Measurements from ENCODE around the gene SLC25A24. TPM values are rescaled to one million over a fixed set of nuclear protein-coding genes. Genes with fewer than 3 reads are reported as not detected.

The SLC25A24 gene
- total and polyA plus RNA-seq, 2 experiments from 2014 or later = 32.5 to 69.2 TPM

DNA sequence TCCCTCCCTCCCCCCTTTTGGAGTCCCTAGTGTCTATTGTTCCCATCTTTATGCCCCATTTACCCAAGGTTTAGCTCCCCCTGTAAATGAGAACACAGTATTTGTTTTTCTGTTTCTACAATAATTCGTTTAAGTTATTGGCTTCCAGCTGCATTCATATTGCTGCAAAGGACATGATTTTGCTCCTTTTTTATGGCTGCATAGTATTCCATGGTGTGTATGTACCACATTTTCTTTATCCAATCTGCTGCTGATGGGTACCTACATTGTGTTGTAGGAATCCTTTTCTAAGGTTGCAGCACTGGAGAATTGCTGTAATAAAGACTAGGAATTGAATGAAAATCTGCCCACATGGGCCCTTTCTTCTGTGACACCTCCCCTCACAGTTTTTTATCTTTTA, 6.8 kb downstream of the SLC25A24 start:
- no peak overlapping the region for H3K27ac ChIP-seq
- H3K4me3 ChIP-seq = no peak overlapping the region
- no peaks in the 10 kb centered on the region for H3K9me2 ChIP-seq (replicated peaks; ENCODE audit: insufficient read depth)
- H3K4me1 ChIP-seq (ENCODE audit: insufficient read depth) = no peaks in the 10 kb centered on the region
- WGBS (ENCODE audit: low lambda C conversion rate, missing lambda C conversion rate) = 92% methylated on average over 1 of the region's 1 CpG
- no peak for TF ChIP-seq EZH2 (IDR thresholded peaks at IDR 0.05; ENCODE audit: borderline replicate concordance)
- TF ChIP-seq, protein P1, sequence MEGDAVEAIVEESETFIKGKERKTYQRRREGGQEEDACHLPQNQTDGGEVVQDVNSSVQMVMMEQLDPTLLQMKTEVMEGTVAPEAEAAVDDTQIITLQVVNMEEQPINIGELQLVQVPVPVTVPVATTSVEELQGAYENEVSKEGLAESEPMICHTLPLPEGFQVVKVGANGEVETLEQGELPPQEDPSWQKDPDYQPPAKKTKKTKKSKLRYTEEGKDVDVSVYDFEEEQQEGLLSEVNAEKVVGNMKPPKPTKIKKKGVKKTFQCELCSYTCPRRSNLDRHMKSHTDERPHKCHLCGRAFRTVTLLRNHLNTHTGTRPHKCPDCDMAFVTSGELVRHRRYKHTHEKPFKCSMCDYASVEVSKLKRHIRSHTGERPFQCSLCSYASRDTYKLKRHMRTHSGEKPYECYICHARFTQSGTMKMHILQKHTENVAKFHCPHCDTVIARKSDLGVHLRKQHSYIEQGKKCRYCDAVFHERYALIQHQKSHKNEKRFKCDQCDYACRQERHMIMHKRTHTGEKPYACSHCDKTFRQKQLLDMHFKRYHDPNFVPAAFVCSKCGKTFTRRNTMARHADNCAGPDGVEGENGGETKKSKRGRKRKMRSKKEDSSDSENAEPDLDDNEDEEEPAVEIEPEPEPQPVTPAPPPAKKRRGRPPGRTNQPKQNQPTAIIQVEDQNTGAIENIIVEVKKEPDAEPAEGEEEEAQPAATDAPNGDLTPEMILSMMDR (IDR thresholded peaks at IDR 0.05; ENCODE audit: poor library complexity) = no peak
- TF ChIP-seq EZH2phosphoT487 (IDR thresholded peaks at IDR 0.05; ENCODE audit: low read depth, severe bottlenecking, unreplicated experiment) = no peak
- peaks cover 100% of the 10 kb centered on the region for H3K79me2 ChIP-seq
- no peak overlapping the region for H3K4me2 ChIP-seq
- no peak for DNase-seq (ENCODE audit: low spot score)
- H3K9me3 ChIP-seq (ENCODE audit: low read depth) = peaks cover 14% of the 10 kb centered on the region
- no peaks in the 10 kb centered on the region for H4K20me1 ChIP-seq (ENCODE audit: insufficient read depth, poor library complexity, severe bottlenecking)
- H3K27me3 ChIP-seq = no peaks in the 10 kb centered on the region
- no peak overlapping the region for H2AFZ ChIP-seq
- H3K36me3 ChIP-seq (replicated peaks; ENCODE audit: insufficient read depth, low read depth) = peaks cover 3% of the 10 kb centered on the region

DNA sequence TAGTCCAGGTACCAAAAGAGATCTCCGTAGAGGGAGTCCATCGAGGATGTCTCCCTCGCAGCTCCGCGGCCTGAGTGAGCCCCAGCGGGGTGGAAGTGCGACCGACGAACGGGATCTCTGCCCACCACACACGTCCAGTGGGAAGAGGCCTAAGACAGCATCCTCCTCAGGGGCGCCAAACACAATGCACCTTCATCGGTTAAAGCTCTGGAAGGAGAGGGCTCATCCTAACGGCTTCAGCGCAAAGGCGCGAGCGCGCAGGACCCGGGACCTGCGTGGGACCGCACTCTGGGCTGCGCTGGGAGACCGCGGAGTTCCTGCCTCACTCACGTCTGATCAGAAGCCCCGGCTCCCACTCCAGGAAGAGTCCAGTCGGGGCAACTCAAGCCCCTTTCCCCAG, 7.6 kb downstream of the SLC25A24 start:
- WGBS (ENCODE audit: low lambda C conversion rate, missing lambda C conversion rate) = 98% methylated on average over 28 of the region's 28 CpGs
- Histone ChIP-seq H3K9me3 (ENCODE audit: low read depth) (peaks cover 14% of the 10 kb centered on the region), H3K36me3 (replicated peaks; ENCODE audit: insufficient read depth, low read depth) (peaks cover 3% of the 10 kb centered on the region), H2AFZ (no peak overlapping the region), H3K27ac (no peak overlapping the region), H3K9me2 (replicated peaks; ENCODE audit: insufficient read depth) (no peaks in the 10 kb centered on the region), H4K20me1 (ENCODE audit: insufficient read depth, poor library complexity, severe bottlenecking) (no peaks in the 10 kb centered on the region), H3K4me1 (ENCODE audit: insufficient read depth) (no peaks in the 10 kb centered on the region), H3K4me2 (no peak overlapping the region), H3K79me2 (peaks cover 100% of the 10 kb centered on the region), H3K27me3 (no peaks in the 10 kb centered on the region), H3K4me3 (no peak overlapping the region)
- DNase-seq (ENCODE audit: low spot score) = no peak
- TF ChIP-seq EZH2phosphoT487 (IDR thresholded peaks at IDR 0.05; ENCODE audit: low read depth, severe bottlenecking, unreplicated experiment) (no peak), EZH2 (IDR thresholded peaks at IDR 0.05; ENCODE audit: borderline replicate concordance) (no peak)
- TF ChIP-seq, protein P1 (IDR thresholded peaks at IDR 0.05; ENCODE audit: poor library complexity) = no peak

DNA sequence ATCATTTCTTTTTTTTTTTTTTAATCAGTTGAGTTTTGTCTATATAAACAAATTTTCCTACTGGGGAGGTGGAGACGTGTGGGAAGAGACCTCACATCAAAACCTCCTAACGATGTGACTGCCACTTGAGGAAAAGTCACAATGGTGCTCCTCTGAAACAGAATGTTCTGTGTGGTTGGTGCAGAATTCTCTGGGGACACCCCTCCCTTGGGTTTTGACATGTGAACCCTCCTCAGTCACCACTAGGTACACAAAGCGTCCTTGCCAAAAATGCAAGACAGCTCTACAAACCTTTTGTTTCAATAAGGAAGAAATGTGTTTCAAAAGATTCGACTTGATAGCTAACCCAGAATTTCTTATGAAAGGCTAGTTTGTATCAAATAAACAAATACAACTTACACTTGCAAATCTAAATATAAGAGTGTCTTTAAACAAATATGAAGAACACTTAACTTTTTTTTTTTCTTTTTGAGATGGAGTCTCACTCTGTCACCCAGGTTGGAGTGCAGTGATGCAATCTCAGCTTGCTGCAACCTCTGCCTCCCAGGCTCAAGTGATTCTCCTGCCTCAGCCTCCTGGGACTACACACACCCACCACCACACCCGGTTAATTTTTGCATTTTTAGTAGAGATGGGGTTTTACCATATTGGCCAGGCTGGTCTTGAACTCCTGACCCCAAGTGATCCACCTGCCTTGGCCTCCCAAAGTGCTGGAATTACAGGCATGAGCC, 9.3 kb downstream of the SLC25A24 start:
- Histone ChIP-seq H3K9me3 (ENCODE audit: low read depth) (peaks cover 14% of the 10 kb centered on the region), H3K4me3 (no peak overlapping the region), H3K4me2 (no peak overlapping the region), H3K79me2 (peaks cover 100% of the 10 kb centered on the region), H3K27me3 (no peaks in the 10 kb centered on the region), H4K20me1 (ENCODE audit: insufficient read depth, poor library complexity, severe bottlenecking) (no peaks in the 10 kb centered on the region), H3K9me2 (replicated peaks; ENCODE audit: insufficient read depth) (no peaks in the 10 kb centered on the region), H3K4me1 (ENCODE audit: insufficient read depth) (no peaks in the 10 kb centered on the region), H3K36me3 (replicated peaks; ENCODE audit: insufficient read depth, low read depth) (peaks cover 3% of the 10 kb centered on the region), H3K27ac (no peak overlapping the region), H2AFZ (no peak overlapping the region)
- DNase-seq (ENCODE audit: low spot score) = no peak
- 91% methylated on average over 5 of the region's 5 CpGs for WGBS (ENCODE audit: low lambda C conversion rate, missing lambda C conversion rate)
- TF ChIP-seq, protein P1 (IDR thresholded peaks at IDR 0.05; ENCODE audit: poor library complexity) = no peak
- TF ChIP-seq EZH2 (IDR thresholded peaks at IDR 0.05; ENCODE audit: borderline replicate concordance) (no peak), EZH2phosphoT487 (IDR thresholded peaks at IDR 0.05; ENCODE audit: low read depth, severe bottlenecking, unreplicated experiment) (no peak)

Measured in hepatocyte (in vitro differentiated cells).